ENCODE measurements around the gene ITPR3.

DNA sequence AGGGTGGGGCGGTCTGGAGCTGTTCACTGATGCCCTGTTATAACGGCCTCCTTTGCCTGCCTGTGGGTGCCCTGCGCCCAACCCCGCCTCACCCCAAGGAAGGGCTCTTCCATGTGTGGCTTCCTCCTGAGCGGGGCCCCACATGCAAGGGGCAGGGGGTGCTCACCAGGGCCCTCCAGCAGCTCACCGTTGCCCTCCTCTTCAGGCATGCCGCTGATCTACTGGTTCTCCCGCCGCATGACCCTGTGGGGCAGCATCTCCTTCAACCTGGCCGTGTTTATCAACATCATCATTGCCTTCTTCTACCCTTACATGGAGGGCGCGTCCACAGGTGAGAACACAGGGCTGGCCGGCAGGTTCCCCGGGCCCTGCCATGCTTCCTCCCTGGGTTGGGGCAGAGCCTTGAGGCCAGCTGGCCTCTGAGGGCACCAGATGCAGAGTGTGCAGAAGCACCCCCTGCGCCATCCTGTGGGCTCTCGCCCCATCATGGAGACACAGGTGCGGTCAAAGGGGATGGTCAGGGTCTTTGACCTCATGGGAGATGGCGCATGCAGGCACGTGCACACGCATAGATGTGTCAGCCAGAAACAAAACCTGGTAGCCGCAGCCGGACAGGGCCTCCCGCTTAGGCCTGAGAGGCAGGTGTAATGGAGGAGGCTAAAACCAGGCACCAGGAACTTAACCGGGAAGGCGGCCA lies 67.5 kb downstream of the ITPR3 start:
- no peak for TF ChIP-seq CTCF (conservative IDR thresholded peaks at IDR 0.05)
- no peak for TF ChIP-seq ZFX (IDR thresholded peaks at IDR 0.05)

Data from C4-2B (cell line).